Smooth muscle cell (in vitro differentiated cells): ENCODE measurements around the gene CMC2. TPM values are rescaled to one million over a fixed set of nuclear protein-coding genes. Genes with fewer than 3 reads are reported as not detected.

ENCODE experiments used
- DNase-seq: peaks from one replicate; lab custom pipeline; 2025; ENCODE audit not compliant: unreplicated experiment; lab: John Stamatoyannopoulos, UW
- H2AFZ ChIP-seq: fragments of 200-600 bp; sonication (generic); 2 replicates; pipeline ENCODE4 v1.6.0; 2016; ENCODE audit warnings: antibody characterized with exemption, low read depth, mild to moderate bottlenecking
- H3F3A ChIP-seq: fragments of 200-600 bp; sonication (generic); 2 replicates; pipeline ENCODE4 v1.6.0; 2017; ENCODE audit warnings: antibody characterized with exemption, low read depth
- H3K27ac ChIP-seq: fragments of 200-600 bp; sonication (generic); 2 replicates; pipeline ENCODE4 v1.5.1; 2016; ENCODE audit warnings: low read depth, mild to moderate bottlenecking
- H3K27me3 ChIP-seq: fragments of 200-600 bp; sonication (generic); 2 replicates; pipeline ENCODE4 v1.6.1; 2016; ENCODE audit warnings: low read depth, mild to moderate bottlenecking
- H3K36me3 ChIP-seq: fragments of 200-600 bp; sonication (generic); 2 replicates; pipeline ENCODE4 v1.5.1; 2016; ENCODE audit warnings: low read depth
- H3K4me1 ChIP-seq: fragments of 200-600 bp; sonication (generic); 2 replicates; pipeline ENCODE4 v1.5.1; 2016; ENCODE audit warnings: low read depth
- H3K4me2 ChIP-seq: fragments of 200-600 bp; sonication (generic); 2 replicates; pipeline ENCODE4 v1.6.0; 2016; ENCODE audit warnings: mild to moderate bottlenecking
- H3K4me3 ChIP-seq: fragments of 200-600 bp; sonication (generic); 2 replicates; pipeline ENCODE4 v1.5.1; 2016; ENCODE audit warnings: mild to moderate bottlenecking
- H3K79me2 ChIP-seq: fragments of 200-600 bp; sonication (generic); 2 replicates; pipeline ENCODE4 v1.6.0; 2016; ENCODE audit warnings: low read depth, mild to moderate bottlenecking
- H3K9ac ChIP-seq: fragments of 200-600 bp; sonication (generic); 2 replicates; pipeline ENCODE4 v1.6.0; 2016; ENCODE audit warnings: low read depth
- H3K9me3 ChIP-seq: fragments of 200-600 bp; sonication (generic); replicated peaks from 2 replicates; pipeline ENCODE4 v1.5.1; 2016; ENCODE audit warnings: low read depth
- H4K20me1 ChIP-seq: fragments of 200-600 bp; sonication (generic); 2 replicates; pipeline ENCODE4 v1.6.0; 2016; ENCODE audit warnings: low read depth
- WGBS: methylation state at CpG from one replicate; pipeline ENCODE4 v1.1.7; 2016; ENCODE audit warnings: low lambda C conversion rate; 5-methylcytosine and 5-hydroxymethylcytosine counted together
- polyA plus RNA-seq: library from polyadenylated mRNA; unstranded; fragments of >200 nt; fragmentation: Nextera tagmentation; extraction: Ambion mirVana; gene quantifications from 2 replicates; pipeline ENCODE4 v1.2.1, GENCODE V29; 2016
- total RNA-seq: library from RNA; depleted of rRNA; stranded (reverse); fragments of >200 nt; gene quantifications from 2 replicates; pipeline ENCODE4 v1.2.3, GENCODE V29; 2014
- TF ChIP-seq, protein P1 (sequence below): fragments of 200-600 bp; sonication (generic); IDR thresholded peaks from 2 replicates; pipeline ENCODE4 v1.5.1; 2017; ENCODE audit warnings: borderline replicate concordance, mild to moderate bottlenecking, antibody characterized with exemption; ENCODE audit not compliant: insufficient read depth, poor library complexity, severe bottlenecking

The CMC2 gene
- total and polyA plus RNA-seq, 2 experiments from 2014 or later: 53.2 to 110 TPM

DNA sequence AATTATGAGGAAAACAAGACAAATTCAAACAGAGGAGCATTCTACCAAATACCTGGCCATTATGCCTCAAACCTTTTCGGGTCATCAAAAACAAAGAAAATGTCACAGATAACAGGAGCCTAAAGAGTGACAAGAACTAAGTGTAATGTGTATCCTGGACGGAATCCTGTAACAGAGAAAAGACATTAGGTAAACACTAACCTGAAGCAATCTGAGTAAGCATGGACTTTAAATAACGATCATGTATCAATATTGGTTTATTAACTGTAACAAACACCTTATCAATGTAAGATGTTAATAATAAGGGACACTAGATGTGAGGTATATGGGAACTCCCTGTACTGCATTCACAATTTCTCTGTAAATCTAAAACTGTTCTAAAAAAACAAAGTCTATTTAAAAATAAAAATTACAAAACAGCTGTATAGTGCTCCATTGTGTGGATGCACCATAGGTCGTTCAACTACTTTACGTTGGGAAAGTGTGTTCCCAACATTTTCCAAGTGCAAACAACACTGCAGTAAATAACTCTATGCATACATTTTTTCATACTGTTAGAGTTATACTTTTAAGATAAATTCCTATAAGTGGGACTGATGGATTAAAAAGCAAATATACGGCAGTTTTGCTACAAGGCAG, 14.8 kb downstream of the CMC2 start:
- H3K79me2 ChIP-seq: peaks cover 56% of the 10 kb centered on the region
- DNase-seq: no peak
- peak overlapping the region; percentile 83 for H3K4me2 ChIP-seq
- TF ChIP-seq, protein P1, sequence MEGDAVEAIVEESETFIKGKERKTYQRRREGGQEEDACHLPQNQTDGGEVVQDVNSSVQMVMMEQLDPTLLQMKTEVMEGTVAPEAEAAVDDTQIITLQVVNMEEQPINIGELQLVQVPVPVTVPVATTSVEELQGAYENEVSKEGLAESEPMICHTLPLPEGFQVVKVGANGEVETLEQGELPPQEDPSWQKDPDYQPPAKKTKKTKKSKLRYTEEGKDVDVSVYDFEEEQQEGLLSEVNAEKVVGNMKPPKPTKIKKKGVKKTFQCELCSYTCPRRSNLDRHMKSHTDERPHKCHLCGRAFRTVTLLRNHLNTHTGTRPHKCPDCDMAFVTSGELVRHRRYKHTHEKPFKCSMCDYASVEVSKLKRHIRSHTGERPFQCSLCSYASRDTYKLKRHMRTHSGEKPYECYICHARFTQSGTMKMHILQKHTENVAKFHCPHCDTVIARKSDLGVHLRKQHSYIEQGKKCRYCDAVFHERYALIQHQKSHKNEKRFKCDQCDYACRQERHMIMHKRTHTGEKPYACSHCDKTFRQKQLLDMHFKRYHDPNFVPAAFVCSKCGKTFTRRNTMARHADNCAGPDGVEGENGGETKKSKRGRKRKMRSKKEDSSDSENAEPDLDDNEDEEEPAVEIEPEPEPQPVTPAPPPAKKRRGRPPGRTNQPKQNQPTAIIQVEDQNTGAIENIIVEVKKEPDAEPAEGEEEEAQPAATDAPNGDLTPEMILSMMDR: no peak
- no peaks in the 10 kb centered on the region for H3K27me3 ChIP-seq
- peaks cover 17% of the 10 kb centered on the region for H4K20me1 ChIP-seq
- 65% methylated on average over 6 of the region's 6 CpGs for WGBS
- peak overlapping the region; percentile 87 for H3K9ac ChIP-seq
- H3K4me3 ChIP-seq: no peak overlapping the region
- peaks cover 9% of the 10 kb centered on the region for H3F3A ChIP-seq
- H3K27ac ChIP-seq: peak overlapping the region; percentile 99
- peaks cover 11% of the 10 kb centered on the region for H3K4me1 ChIP-seq
- H3K36me3 ChIP-seq: no peaks in the 10 kb centered on the region
- no peaks in the 10 kb centered on the region for H3K9me3 ChIP-seq
- H2AFZ ChIP-seq: no peak overlapping the region

DNA sequence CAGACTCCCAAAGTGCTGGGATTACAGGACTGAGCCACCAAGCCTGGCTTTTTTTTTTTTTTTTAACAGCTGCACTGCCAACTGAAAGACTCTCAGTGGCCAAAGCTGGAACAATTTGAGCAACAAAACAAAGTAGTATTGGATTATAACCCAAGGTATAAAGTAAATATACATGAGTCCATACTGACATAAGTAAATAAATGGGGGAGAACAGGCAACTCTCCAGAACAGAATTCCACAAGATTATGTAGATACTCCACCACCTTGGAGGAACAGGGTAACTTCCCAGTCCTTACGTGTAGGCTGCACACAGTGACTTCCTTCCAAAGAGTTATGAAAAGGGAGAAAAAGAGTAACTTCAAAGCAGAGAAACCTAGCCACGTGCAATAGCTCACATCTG, 15.7 kb downstream of the CMC2 start:
- no peak overlapping the region for H3K4me2 ChIP-seq
- peaks cover 46% of the 10 kb centered on the region for H3K79me2 ChIP-seq
- H3K27ac ChIP-seq: peak overlapping the region; percentile 28
- no peaks in the 10 kb centered on the region for H3K27me3 ChIP-seq
- no peak overlapping the region for H3K9ac ChIP-seq
- H3K4me1 ChIP-seq: peaks cover 12% of the 10 kb centered on the region
- H3K9me3 ChIP-seq: no peaks in the 10 kb centered on the region
- H4K20me1 ChIP-seq: peaks cover 25% of the 10 kb centered on the region
- 90% methylated on average over 2 of the region's 2 CpGs for WGBS
- DNase-seq: no peak
- TF ChIP-seq, protein P1: no peak
- peaks cover 9% of the 10 kb centered on the region for H3F3A ChIP-seq
- no peak overlapping the region for H2AFZ ChIP-seq
- no peaks in the 10 kb centered on the region for H3K36me3 ChIP-seq
- no peak overlapping the region for H3K4me3 ChIP-seq

DNA sequence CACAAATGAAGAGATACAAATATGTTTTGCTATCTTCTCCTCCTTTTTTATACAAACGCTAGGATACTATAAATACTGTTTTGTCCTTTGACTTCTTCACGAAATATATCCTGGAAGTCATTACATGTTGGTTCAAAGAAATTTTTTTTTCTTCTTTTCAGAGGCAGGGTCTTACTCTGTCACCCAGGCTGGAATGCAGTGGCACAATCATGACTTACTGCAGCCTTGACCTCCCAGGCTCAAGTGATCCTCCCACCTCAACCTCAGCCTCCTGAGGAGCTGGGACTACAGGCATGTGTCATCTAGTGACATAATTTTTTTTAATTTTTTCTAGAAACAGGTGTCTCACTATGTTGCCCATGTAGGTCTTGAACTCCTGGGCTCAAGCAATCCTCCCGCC, 16.1 kb downstream of the CMC2 start:
- Histone ChIP-seq H3K79me2 (peaks cover 42% of the 10 kb centered on the region), H4K20me1 (peaks cover 29% of the 10 kb centered on the region), H3K9ac (no peak overlapping the region), H3K4me2 (no peak overlapping the region), H3K4me1 (peaks cover 12% of the 10 kb centered on the region), H3K4me3 (no peak overlapping the region), H3F3A (peaks cover 9% of the 10 kb centered on the region), H3K9me3 (no peaks in the 10 kb centered on the region), H3K27me3 (no peaks in the 10 kb centered on the region), H3K36me3 (no peaks in the 10 kb centered on the region), H2AFZ (no peak overlapping the region), H3K27ac (no peak overlapping the region)
- TF ChIP-seq, protein P1: no peak
- 94% methylated on average over 3 of the region's 3 CpGs for WGBS
- no peak for DNase-seq

DNA sequence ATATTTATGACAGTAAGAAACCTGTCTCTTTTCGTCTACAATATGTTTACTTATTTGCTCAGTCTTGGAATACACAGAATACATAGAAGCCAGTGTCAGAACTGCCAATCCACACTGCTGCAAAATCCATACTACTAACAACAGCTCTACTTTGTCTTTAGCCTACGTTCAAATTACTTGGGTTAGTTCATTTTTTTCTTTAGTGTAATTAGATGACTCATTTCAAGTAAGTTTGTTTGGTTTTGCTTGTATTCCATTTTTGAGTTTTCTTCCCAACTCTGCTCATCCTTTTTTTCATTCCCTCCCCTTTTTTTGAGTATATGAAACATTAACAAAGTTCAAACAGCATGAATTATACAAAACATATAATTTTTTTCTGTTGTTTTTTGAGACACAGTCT, 16.9 kb downstream of the CMC2 start:
- peaks cover 12% of the 10 kb centered on the region for H3K4me1 ChIP-seq
- DNase-seq: no peak
- H4K20me1 ChIP-seq: peaks cover 35% of the 10 kb centered on the region
- H2AFZ ChIP-seq: no peak overlapping the region
- H3K27ac ChIP-seq: no peak overlapping the region
- H3K79me2 ChIP-seq: peaks cover 37% of the 10 kb centered on the region
- H3K9me3 ChIP-seq: no peaks in the 10 kb centered on the region
- no peak overlapping the region for H3K4me2 ChIP-seq
- TF ChIP-seq, protein P1: no peak
- H3K4me3 ChIP-seq: no peak overlapping the region
- H3K27me3 ChIP-seq: no peaks in the 10 kb centered on the region
- H3K36me3 ChIP-seq: no peaks in the 10 kb centered on the region
- H3K9ac ChIP-seq: no peak overlapping the region
- H3F3A ChIP-seq: peaks cover 9% of the 10 kb centered on the region
- WGBS: 32% methylated on average over 2 of the region's 2 CpGs
